Neural crest cell (in vitro differentiated cells): ENCODE results near the gene CXCR3. TPM values are rescaled to one million over a fixed set of nuclear protein-coding genes. Genes with fewer than 3 reads are reported as not detected.

ENCODE experiments used
- DNase-seq: peaks from one replicate; pipeline ENCODE4 v3.0.0; 2021; ENCODE audit warnings: low read depth, mixed read lengths, low spot score
- H3K27ac Mint-ChIP-seq: one replicate; pipeline ENCODE4 v1.8.0; 2021; ENCODE audit warnings: mild to moderate bottlenecking, mixed read lengths; ENCODE audit not compliant: unreplicated experiment
- H3K27me3 Mint-ChIP-seq: 2 replicates; pipeline ENCODE4 v1.8.0; 2021; ENCODE audit warnings: low read depth, mild to moderate bottlenecking, mixed read lengths
- H3K36me3 Mint-ChIP-seq: 2 replicates; pipeline ENCODE4 v1.8.0; 2021; ENCODE audit warnings: low read depth, mild to moderate bottlenecking, mixed read lengths
- H3K4me1 Mint-ChIP-seq: 2 replicates; pipeline ENCODE4 v1.8.0; 2021; ENCODE audit warnings: mixed read lengths
- H3K4me3 Mint-ChIP-seq: one replicate; pipeline ENCODE4 v1.8.0; 2021; ENCODE audit warnings: mild to moderate bottlenecking, mixed read lengths
- H3K9me3 Mint-ChIP-seq: 2 replicates; pipeline ENCODE4 v1.8.0; 2021; ENCODE audit warnings: mixed read lengths
- CTCF ChIP-seq: fragments of 200-600 bp; sonication (generic); conservative IDR thresholded peaks from 2 replicates; pipeline ENCODE4 v1.5.0; 2021; ENCODE audit warnings: antibody characterized with exemption, mild to moderate bottlenecking
- total RNA-seq: library from RNA; stranded (reverse); gene quantifications from 2 replicates; pipeline ENCODE4 v1.2.1, GENCODE V29; 2021

Gene CXCR3
- total RNA-seq, 1 donor from 2014 or later: not detected

GRCh38 chrX:71640002-71640401, 21.7 kb upstream of the CXCR3 start:
- peaks cover 2% of the 10 kb centered on the region for H3K36me3 Mint-ChIP-seq
- no peak overlapping the region for H3K4me3 Mint-ChIP-seq
- DNase-seq: no peak
- H3K9me3 Mint-ChIP-seq: peaks cover 7% of the 10 kb centered on the region
- no peak for TF ChIP-seq CTCF
- H3K27ac Mint-ChIP-seq: no peak overlapping the region
- H3K27me3 Mint-ChIP-seq: no peaks in the 10 kb centered on the region
- H3K4me1 Mint-ChIP-seq: no peaks in the 10 kb centered on the region

GRCh38 chrX:71638409-71638808, 20.1 kb upstream of the CXCR3 start:
- TF ChIP-seq CTCF: no peak
- DNase-seq: no peak
- H3K27ac Mint-ChIP-seq: no peak overlapping the region
- peaks cover 5% of the 10 kb centered on the region for H3K9me3 Mint-ChIP-seq
- H3K36me3 Mint-ChIP-seq: no peaks in the 10 kb centered on the region
- no peaks in the 10 kb centered on the region for H3K27me3 Mint-ChIP-seq
- H3K4me3 Mint-ChIP-seq: no peak overlapping the region
- H3K4me1 Mint-ChIP-seq: no peaks in the 10 kb centered on the region

GRCh38 chrX:71637848-71638247, 19.5 kb upstream of the CXCR3 start:
- Mint-ChIP-seq H3K36me3 (no peaks in the 10 kb centered on the region), H3K4me3 (no peak overlapping the region), H3K27me3 (no peaks in the 10 kb centered on the region), H3K9me3 (peaks cover 2% of the 10 kb centered on the region), H3K4me1 (no peaks in the 10 kb centered on the region), H3K27ac (no peak overlapping the region)
- DNase-seq: no peak
- TF ChIP-seq CTCF: no peak

- Mint-ChIP-seq H3K4me3 (no peak overlapping the region), H3K4me1 (no peaks in the 10 kb centered on the region), H3K36me3 (no peaks in the 10 kb centered on the region), H3K27ac (no peak overlapping the region), H3K27me3 (no peaks in the 10 kb centered on the region), H3K9me3 (no peaks in the 10 kb centered on the region)
- DNase-seq: no peak
- TF ChIP-seq CTCF: no peak
These were observed 18.9 kb upstream of the CXCR3 start for GRCh38 chrX:71637253-71637618.

GRCh38 chrX:71636438-71637252, 18.3 kb upstream of the CXCR3 start:
- no peak for TF ChIP-seq CTCF
- H3K36me3 Mint-ChIP-seq: no peaks in the 10 kb centered on the region
- H3K9me3 Mint-ChIP-seq: no peaks in the 10 kb centered on the region
- H3K27me3 Mint-ChIP-seq: no peaks in the 10 kb centered on the region
- no peak for DNase-seq
- H3K4me3 Mint-ChIP-seq: no peak overlapping the region
- no peaks in the 10 kb centered on the region for H3K4me1 Mint-ChIP-seq
- H3K27ac Mint-ChIP-seq: no peak overlapping the region
